Esophagus squamous epithelium (tissue), 5 donors: ENCODE measurements around the gene SIGLEC1. TPM values are rescaled to one million over a fixed set of nuclear protein-coding genes. Genes with fewer than 3 reads are reported as not detected.
A peak's percentile ranks its signal among the peaks of the same experiment; 100 is the strongest.

Experiments
- DNase-seq: peaks from one replicate; lab custom pipeline; 2025; lab: John Stamatoyannopoulos, UW
- H3K27ac ChIP-seq, 4 donors: fragments of 200-600 bp; sonication (generic); one replicate each; pipeline ENCODE4 v1.5.1; 2016 to 2019; ENCODE audit warnings: mild to moderate bottlenecking in 1 of 4
- H3K27me3 ChIP-seq, 4 donors: fragments of 200-600 bp; sonication (generic); 1 replicate in 3 of 4; 2 replicates in 1 of 4; pipeline versions ENCODE4 v1.5.1 to v1.6.0; 2017 to 2021; ENCODE audit warnings: antibody characterized with exemption in 1 of 4
- H3K36me3 ChIP-seq, 3 donors: fragments of 200-600 bp; sonication (generic); one replicate each; pipeline ENCODE4 v1.5.1; 2016 to 2019
- H3K4me1 ChIP-seq, 3 donors: fragments of 200-600 bp; sonication (generic); one replicate each; pipeline ENCODE4 v1.5.1; 2017 to 2019
- H3K4me3 ChIP-seq, 4 donors: fragments of 200-600 bp; sonication (generic); 1 replicate in 3 of 4; 2 replicates in 1 of 4; pipeline ENCODE4 v1.5.1; 2016 to 2019; ENCODE audit warnings: mild to moderate bottlenecking in 2 of 4, moderate library complexity in 1 of 4
- H3K9me3 ChIP-seq, 3 donors: fragments of 200-600 bp; sonication (generic); one replicate each; pipeline ENCODE4 v1.5.1; 2016 to 2019
- CTCF ChIP-seq, 6 experiments: fragments of 450-650 bp in 4 of 6; fragments of 200-600 bp in 2 of 6; sonication (generic) in 2 of 6; IDR thresholded peaks; one replicate each; pipeline ENCODE4 v1.5.1; 2016 to 2019; ENCODE audit warnings: antibody characterized with exemption in 6 of 6, mild to moderate bottlenecking in 4 of 6, moderate library complexity in 4 of 6
- POLR2A ChIP-seq, 4 donors: fragments of 450-650 bp; IDR thresholded peaks; one replicate each; pipeline ENCODE4 v1.6.1; 2017; ENCODE audit warnings: antibody characterized with exemption in 4 of 4, mild to moderate bottlenecking in 4 of 4, moderate library complexity in 3 of 4
- WGBS, 2 donors: methylation state at CpG; one replicate each; pipeline ENCODE4 v1.1.5; 2018; 5-methylcytosine and 5-hydroxymethylcytosine counted together
- intact Hi-C: fragments of 100-400 bp; cut with DNase I; formaldehyde crosslinking; loops from one replicate; pipeline ENCODE4 v1.15.0; 2022
- total RNA-seq, 4 donors: library from RNA; depleted of rRNA; stranded (reverse); fragments of >200 nt; gene quantifications; one replicate each; pipeline ENCODE4 v1.1.0, GENCODE V29; 2016
- donor health status: DM: yes; HTN: yes; CAD: no.

The SIGLEC1 gene
- 1 to 10 TPM in 2 of 4 donors, under 1 TPM in 2; 0.11 to 6.9 (median 1.8) TPM for total RNA-seq

GRCh38 chr20:3712279-3712873, at the start of gene SIGLEC1:
TSS of gene SIGLEC1 (minus strand) at chr20:3712600. CDS start at chr20:3707128, 5,472 bp downstream.
- peak within 1 kb of the TSS in 1 of 4 donors; percentile 13 for H3K27ac ChIP-seq
- H3K4me1 ChIP-seq: peaks cover 0 to 15% (median 5%) of the 10 kb centered on the region in 3 donors
- no peaks in the 10 kb centered on the region for H3K9me3 ChIP-seq
- 80 to 85% methylated on average over 2 to 9 of the region's 15 CpGs for WGBS, 2 donors
- H3K27me3 ChIP-seq: no peaks in the 10 kb centered on the region
- no peak for TF ChIP-seq CTCF (IDR thresholded peaks at IDR 0.05)
- no peak for TF ChIP-seq POLR2A (IDR thresholded peaks at IDR 0.05)
- H3K4me3 ChIP-seq: peak within 1 kb of the TSS in 3 of 4 donors; percentile 2 to 35 (median 19)
- intact Hi-C loops: loop anchor here (5.0 kb wide), 1 partner anchor 35 kb away; no protein-coding TSS in a partner anchor
- H3K36me3 ChIP-seq: no peaks in the 10 kb centered on the region
- no peak for DNase-seq

GRCh38 chr20:3760655-3761348, 48.4 kb upstream of the SIGLEC1 start:
- no peaks in the 10 kb centered on the region for H3K27me3 ChIP-seq
- H3K4me3 ChIP-seq: no peak overlapping the region
- H3K27ac ChIP-seq: peak overlapping the region in 3 of 4 donors; percentile 32 to 59 (median 56)
- peaks cover 0 to 23% (median 3%) of the 10 kb centered on the region in 3 donors for H3K36me3 ChIP-seq
- 59 to 69% methylated on average over 5 to 8 of the region's 10 CpGs for WGBS, 2 donors
- DNase-seq: no peak
- no peaks in the 10 kb centered on the region for H3K9me3 ChIP-seq
- peaks cover 0 to 50% (median 25%) of the 10 kb centered on the region in 3 donors for H3K4me1 ChIP-seq
- TF ChIP-seq CTCF (IDR thresholded peaks at IDR 0.05) (no peak), POLR2A (IDR thresholded peaks at IDR 0.05) (no peak)
- intact Hi-C loops: no loop called here

GRCh38 chr20:3759884-3760283, 47.5 kb upstream of the SIGLEC1 start:
- intact Hi-C loops: no loop called here
- DNase-seq: no peak
- peaks cover 0 to 41% (median 16%) of the 10 kb centered on the region in 3 donors for H3K4me1 ChIP-seq

GRCh38 chr20:3759316-3759823, 47.0 kb upstream of the SIGLEC1 start:
- DNase-seq: no peak
- Histone ChIP-seq H3K27ac (peak overlapping the region in 3 of 4 donors; percentile 45 to 64 (median 56)), H3K36me3 (peaks cover 0 to 35% (median 3%) of the 10 kb centered on the region in 3 donors), H3K4me1 (peaks cover 0 to 36% (median 11%) of the 10 kb centered on the region in 3 donors), H3K4me3 (no peak overlapping the region), H3K9me3 (no peaks in the 10 kb centered on the region), H3K27me3 (no peaks in the 10 kb centered on the region)
- no peak for TF ChIP-seq CTCF (IDR thresholded peaks at IDR 0.05)
- no peak for TF ChIP-seq POLR2A (IDR thresholded peaks at IDR 0.05)
- 83% methylated on average over 8 of the region's 11 CpGs; no CpG with 5 or more reads in 1 of the 2 donors for WGBS, 2 donors
- intact Hi-C loops: no loop called here

More at GRCh38 chr20:3759884-3760283, 47.5 kb upstream of the SIGLEC1 start:
- Histone ChIP-seq H3K27ac (peak overlapping the region in 3 of 4 donors; percentile 45 to 59 (median 56)), H3K36me3 (peaks cover 0 to 32% (median 3%) of the 10 kb centered on the region in 3 donors), H3K9me3 (no peaks in the 10 kb centered on the region), H3K4me3 (no peak overlapping the region), H3K27me3 (no peaks in the 10 kb centered on the region)
- WGBS, 2 donors: 96 to 98% methylated on average over 4 to 6 of the region's 11 CpGs
- TF ChIP-seq CTCF (IDR thresholded peaks at IDR 0.05) (no peak), POLR2A (IDR thresholded peaks at IDR 0.05) (no peak)
